HG02571 (cell line): ENCODE measurements around the gene MUC3A.
"Not testable (repeated sequence)": the region's sequence is repeated elsewhere in the genome, so short reads cannot be mapped to it uniquely, and the experiment has no call there.

Experiments used
- ATAC-seq: cut with Tn5 transposase; IDR thresholded peaks from one replicate; pipeline ENCODE4 v1.9.1; 2021; ENCODE audit warnings: mild to moderate bottlenecking, moderate library complexity; ENCODE audit not compliant: unreplicated experiment

Gene MUC3A, protein sequence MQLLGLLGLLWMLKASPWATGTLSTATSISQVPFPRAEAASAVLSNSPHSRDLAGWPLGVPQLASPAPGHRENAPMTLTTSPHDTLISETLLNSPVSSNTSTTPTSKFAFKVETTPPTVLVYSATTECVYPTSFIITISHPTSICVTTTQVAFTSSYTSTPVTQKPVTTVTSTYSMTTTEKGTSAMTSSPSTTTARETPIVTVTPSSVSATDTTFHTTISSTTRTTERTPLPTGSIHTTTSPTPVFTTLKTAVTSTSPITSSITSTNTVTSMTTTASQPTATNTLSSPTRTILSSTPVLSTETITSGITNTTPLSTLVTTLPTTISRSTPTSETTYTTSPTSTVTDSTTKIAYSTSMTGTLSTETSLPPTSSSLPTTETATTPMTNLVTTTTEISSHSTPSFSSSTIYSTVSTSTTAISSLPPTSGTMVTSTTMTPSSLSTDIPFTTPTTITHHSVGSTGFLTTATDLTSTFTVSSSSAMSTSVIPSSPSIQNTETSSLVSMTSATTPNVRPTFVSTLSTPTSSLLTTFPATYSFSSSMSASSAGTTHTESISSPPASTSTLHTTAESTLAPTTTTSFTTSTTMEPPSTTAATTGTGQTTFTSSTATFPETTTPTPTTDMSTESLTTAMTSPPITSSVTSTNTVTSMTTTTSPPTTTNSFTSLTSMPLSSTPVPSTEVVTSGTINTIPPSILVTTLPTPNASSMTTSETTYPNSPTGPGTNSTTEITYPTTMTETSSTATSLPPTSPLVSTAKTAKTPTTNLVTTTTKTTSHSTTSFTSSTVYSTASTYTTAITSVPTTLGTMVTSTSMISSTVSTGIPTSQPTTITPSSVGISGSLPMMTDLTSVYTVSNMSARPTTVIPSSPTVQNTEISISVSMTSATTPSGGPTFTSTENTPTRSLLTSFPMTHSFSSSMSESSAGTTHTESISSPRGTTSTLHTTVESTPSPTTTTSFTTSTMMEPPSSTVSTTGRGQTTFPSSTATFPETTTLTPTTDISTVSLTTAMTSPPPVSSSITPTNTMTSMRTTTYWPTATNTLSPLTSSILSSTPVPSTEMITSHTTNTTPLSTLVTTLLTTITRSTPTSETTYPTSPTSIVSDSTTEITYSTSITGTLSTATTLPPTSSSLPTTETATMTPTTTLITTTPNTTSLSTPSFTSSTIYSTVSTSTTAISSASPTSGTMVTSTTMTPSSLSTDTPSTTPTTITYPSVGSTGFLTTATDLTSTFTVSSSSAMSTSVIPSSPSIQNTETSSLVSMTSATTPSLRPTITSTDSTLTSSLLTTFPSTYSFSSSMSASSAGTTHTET (N-terminal part only)

DNA sequence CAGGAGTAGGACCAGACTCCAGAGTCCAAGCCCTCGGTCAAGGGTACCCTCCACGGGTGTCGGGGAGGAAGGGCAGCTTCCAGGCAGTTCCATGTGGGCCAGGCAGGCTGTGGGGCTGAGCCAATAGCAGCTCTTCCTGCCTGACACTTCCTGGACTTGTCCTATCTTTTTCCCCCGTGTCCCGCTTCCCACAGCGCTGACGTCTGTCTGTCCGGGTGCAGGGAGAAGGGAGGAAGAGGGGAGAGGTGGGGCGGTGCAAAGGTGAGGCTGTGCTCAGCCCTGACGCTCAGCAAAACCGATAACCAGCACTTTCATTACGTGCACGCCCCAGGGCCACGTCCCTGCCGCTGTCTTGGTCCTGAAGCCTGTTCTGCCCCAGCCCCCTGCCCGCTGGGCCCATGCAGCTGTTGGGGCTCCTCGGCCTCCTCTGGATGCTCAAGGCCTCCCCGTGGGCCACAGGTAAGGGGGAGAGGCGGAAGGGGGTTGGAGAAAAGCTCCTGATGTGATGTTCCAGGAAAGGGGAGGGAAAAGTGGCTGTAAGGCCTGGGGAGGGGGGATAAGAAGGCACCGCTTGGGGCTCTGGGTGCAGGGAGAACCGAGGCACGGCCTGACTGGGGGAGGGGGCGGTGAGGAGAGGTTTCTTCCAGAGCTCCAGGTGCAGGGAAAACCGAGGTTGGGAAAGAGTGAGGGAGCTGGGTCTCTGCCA, at the start of gene MUC3A:
MUC3A (plus strand) TSS at position 308 of the 706 bp plus-strand sequence; CDS start at position 399, 91 bp downstream.
- no peak for ATAC-seq

DNA sequence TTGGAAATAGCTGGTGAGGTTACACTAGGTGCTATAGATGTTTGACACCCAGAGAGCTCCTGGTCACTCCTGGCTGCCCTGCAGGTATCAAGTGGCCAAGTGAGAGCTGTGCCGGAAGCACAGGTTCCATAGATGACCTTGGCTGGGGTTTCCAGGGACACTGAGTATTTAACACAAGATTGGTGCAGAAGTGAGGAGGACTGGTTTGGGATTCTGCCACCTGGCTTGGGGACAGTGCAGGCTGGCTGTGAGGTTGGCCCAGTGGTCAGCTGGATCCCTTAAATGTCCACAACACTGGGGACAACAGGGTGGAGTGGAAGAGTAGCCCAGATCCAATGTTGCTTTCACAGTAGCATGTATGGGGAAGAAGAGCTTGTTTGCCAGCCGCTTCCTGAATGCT, 48.4 kb upstream of the MUC3A start:
- ATAC-seq: no peak

DNA sequence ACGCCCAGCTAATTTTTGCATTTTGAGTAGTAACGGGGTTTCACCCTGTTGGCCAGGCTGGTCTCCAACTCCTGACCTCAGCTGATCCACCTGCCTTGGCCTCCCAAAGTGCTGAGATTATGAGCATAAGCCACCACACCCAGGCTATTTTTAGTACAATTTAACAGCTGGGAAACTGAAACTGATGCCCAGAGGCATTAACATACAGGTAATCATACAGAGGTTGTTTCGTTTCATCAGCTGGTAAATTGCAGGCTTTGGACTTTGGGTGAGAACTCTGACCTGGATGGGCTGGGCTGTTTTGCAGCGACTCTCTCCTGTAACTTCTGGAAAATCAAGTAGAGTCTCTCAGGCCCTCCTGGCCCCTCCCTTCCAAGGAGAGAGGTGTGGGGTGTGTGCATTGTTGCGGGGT, 47.4 kb upstream of the MUC3A start:
- no peak for ATAC-seq

DNA sequence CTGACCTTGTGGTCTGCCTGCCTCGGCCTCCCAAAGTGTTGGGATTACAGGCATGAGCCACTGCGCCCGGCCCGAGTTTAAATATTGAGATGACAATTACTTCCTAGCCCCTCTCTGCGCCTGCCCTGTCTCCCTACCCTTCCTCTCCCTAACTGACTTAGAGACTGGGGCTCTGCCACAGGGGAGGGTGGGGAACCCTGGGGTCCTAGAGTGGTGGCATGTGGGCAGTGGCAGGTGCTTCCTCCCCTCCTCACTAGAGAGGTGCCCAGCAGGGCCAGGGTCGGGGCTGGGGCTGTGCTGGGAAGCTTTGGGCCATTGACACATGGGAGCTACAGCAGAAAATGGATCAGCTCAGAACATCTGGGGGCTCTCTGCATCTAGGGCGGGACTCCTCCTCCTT, 46.7 kb upstream of the MUC3A start:
- ATAC-seq: no peak

DNA sequence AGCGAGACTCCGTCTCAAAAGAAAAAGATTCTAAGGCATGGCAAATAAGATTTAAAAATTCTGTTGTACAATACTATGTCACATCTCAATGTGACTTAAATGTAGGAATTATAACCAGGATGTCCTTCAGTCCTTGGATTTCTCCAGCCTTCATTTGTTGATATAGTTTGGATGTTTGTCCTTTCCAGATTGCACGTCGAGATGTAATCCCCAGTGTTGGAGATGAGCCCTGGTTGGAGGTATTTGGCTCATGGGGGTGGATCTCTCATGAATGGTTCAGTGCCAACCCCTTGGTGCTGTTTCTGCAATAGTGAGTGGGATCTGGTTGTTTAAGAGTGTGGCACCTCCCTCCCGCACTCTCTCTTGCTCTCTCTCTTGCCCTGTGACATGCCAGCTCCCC, 40.8 kb upstream of the MUC3A start:
- ATAC-seq: no peak

DNA sequence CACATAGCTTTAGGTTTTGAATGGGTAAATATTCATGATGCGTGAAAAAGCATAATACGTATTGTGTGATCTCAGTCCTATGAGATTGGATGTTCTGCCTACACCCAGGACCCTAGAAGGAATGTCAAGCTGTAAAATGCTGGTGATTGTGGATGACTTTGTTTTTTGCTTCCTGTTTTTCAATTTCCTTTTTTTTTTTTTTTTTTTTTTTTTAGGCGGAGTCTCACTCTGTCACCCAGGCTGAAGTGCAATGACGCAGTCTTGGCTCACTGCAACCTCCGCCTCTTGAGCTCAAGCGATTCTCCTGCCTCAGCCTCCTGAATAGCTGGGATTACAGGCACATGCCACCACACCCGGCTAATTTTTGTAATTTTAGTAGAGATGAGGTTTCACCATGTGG, 38.9 kb upstream of the MUC3A start:
- not testable (repeated sequence) for ATAC-seq

DNA sequence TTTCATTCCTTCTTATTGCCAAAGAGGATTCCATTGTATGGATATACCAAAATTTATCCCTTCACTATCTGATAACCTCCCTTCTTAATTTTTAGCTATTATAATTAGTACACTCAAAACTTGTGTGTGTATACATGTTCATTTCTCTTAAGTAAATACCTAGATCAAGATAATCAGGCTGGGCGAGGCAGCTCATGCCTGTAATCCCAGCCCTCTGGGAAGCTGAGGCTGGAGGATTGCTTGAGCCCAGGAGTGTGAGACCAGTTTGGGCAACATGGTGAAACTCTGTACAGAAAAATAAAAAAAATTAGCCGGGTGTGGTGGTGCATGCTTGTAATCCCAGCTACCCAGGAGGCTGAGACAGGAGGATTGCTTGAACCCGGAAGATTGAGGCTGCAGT, 37.9 kb upstream of the MUC3A start:
- ATAC-seq: no peak

DNA sequence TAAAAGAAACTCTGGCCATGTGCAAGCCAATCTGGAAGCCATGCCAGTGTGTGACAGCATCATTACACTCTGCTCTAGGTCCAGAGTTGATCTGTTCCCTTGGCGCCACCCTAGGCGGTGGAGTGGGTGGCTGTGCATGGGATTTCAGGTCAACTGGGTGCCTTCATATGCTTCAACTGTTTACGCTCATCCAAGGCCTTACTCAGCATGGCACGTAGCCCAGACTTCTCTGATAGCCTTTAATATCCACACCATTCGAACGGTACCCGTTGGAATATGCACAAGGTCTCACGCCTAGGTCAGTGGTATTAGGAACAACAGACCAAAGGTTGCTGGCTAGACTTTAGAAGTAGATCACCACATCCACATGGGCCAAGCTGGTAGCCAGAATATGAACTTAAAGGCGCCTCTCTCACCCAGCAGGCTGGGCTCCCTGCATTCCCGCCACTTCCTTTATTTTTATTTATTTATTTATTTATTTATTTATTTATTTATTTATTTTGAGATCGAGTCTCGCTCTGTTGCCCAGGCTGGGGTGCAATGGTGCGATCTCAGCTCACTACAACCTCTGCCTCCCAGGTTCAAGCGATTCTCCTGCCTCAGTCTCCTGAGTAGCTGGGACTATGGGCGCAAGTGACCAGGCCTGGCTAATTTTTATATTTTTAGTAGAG, 35.0 kb upstream of the MUC3A start:
- ATAC-seq: no peak

DNA sequence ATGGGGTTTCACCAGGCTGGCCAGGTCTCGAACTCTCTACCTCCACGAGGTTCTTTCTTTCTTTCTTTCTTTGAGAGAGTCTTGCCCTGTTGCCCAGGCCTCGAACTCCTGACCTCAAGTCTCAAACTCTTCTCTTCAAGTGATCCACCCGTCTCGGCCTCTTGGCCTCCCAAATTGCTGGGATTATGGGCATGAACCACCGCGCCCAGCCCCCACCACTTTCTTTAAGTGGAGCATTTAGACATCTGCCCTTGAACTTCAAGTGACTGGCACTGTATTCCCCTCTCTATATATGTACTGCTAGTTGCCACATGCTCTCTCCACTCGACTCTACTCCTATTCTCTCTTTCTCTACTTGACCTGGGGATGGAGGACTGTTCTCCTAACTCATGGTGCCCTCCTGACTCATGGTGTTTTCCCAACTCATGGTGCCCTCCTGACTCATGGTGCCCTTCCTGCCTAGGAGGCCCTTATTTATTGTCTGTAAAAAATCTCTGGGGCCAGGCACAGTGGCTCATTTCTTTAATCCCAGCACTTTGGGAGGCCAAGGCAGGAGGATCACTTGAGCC, 34.4 kb upstream of the MUC3A start:
- no peak for ATAC-seq

DNA sequence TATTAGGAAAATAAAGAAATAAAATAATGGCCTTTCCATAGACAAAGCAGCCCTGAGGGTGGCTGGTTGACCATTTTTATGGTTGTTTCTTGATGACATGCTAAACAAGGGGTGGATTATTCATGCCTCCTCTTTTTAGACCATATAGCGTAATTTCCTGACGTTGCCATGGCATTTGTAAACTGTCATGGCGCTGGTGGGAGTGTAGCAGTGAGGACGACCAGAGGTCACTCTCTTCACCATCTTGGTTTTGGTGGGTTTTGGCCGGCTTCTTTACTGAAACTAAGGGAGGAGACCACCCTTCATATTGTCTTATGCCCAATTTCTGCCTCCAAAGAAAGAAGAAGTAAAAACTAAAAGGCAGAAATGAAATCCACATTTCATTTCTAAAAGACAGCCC, 30.0 kb upstream of the MUC3A start:
- not testable (repeated sequence) for ATAC-seq

DNA sequence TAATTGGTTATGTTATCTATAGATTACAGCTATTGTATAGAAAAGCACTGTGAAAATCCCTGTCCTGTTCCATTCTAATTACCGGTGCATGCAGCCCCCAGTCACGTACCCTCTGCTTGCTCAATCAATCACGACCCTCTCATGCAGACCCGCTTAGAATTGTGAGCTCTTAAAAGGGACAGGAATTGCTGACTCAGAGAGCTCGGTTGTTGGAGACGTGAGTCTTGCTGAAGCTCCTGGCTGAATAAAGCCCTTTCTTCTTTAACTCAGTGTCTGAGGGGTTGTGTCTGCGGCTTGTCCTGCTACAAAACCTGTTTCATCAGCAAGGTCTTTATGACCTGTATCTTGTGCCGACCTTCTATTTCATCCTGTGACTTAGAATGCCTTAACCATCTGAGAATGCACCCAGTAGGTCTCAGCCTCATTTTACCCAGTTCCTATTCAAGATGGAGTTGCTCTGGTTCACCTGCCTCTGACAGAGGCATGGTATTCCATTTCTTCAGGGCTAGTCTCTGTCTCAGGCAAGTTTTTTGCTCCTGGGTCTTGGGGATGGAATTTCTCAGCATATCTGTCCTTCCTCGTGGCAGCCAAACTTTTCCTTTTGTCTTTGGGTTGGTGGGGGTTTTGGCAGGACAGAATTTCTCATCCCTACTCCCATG, 29.4 kb upstream of the MUC3A start:
- ATAC-seq: not testable (repeated sequence)

DNA sequence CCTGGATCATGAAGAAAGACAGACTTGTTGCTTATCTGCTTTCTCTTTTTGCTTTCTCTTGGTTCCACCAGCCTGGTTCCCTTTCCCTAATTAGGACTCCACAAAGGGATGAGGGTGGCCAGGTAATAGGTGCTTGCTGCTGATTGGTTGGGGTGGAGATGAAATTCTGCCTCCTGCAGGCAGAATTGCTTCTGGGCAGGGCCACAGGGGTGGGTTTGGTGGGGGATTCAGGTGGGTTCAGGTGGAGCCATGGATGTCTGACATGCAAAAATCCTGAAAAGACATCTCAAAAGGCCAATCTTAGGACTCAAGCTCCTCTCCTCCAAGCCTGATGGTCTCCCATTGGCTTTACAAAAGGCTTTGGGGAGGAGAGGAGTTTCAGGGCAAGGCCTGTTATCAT, 28.3 kb upstream of the MUC3A start:
- ATAC-seq: no peak

DNA sequence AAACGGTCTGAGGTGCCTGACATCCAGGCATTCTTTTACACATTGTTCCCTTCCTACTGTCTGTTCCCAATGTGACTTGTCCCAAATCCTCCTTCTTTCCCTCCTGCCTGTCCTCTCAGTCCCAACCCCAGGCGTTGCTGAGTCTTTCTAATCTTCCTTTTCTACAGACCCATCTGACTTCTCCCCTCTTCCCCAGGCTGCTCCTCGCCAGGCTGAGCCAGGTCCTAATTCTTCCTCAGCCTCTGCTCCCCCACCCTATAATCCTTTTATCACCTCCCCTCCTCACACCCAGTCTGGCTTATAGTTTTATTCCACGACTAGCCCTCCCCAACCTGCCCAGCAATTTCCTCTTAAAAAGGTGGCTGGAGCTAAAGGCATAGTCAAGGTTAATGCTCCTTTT, 25.7 kb upstream of the MUC3A start:
- not testable (repeated sequence) for ATAC-seq

DNA sequence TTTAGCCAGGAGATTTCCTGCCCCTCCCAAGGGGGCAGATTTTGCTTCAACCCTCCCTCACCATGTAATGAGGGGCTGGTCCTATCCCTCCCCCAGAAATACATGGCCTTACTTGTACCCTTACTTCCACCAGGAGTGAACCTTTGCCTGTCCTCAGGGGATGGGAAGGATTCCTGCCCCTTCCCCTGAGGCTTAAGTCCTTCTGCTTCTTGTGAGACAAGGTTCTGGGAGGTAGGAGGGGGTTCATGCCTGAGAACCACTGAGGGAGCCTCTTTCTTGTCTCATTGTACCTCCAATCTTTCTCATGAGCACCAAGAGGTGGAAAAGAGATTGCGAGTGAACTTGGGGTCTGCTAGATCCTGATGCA, 19.5 kb upstream of the MUC3A start:
- ATAC-seq: no peak

DNA sequence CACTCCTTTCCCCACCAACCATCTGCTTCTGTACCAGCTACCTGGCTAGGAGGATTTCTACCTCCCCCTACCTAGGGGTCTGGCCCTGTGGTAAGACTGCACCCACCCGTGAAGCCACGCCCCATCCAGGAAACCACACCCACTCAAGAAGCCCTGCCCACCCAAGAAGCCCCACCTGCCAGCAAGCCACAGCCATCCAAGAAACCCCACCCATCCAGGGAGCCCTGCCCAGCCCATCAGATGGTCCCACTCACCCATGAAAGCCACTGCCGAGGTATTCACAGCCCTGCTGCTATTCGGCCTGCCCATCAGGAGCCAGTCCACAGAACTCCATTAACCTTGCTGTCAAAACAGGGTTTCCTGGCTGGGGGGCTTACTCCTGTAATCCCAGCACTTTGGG, 15.6 kb upstream of the MUC3A start:
- ATAC-seq: no peak

DNA sequence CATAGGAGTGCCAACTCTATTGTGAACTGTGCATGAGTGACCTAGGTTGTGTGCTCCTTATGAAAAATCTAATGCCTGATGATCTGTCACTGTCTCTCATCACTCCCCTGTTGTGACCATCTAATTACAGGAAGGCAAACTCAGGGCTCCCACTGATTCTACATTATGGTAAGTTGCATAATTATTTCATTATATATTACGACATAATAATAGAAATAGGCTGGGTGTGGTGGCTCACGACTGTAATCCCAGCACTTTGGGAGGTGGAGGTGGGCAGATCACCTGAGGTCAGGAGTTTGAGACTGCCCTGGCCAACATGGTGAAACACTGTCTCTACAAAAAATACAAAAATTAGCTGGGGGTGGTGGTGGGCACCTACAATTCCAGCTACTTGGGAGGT, 14.0 kb upstream of the MUC3A start:
- not testable (repeated sequence) for ATAC-seq

DNA sequence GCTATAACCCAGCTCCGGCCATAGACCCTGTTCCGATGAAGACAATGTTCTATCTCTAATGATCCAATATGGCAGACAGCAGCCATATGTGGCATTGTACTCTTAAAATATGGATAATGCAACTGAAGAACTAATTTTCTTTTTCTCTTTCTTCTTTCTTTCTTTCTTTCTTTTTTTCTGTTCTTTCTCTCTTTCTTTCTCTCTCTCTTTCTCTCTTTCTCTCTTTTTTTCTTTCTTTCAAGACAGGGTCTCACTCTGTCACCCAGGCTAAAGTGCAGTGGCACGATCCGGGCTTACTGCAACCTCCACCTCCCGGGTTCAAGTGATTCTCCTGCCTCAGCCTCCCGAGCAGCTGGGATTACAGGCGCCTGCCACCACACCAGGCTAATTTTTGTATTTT, 13.2 kb upstream of the MUC3A start:
- ATAC-seq: not testable (repeated sequence)

DNA sequence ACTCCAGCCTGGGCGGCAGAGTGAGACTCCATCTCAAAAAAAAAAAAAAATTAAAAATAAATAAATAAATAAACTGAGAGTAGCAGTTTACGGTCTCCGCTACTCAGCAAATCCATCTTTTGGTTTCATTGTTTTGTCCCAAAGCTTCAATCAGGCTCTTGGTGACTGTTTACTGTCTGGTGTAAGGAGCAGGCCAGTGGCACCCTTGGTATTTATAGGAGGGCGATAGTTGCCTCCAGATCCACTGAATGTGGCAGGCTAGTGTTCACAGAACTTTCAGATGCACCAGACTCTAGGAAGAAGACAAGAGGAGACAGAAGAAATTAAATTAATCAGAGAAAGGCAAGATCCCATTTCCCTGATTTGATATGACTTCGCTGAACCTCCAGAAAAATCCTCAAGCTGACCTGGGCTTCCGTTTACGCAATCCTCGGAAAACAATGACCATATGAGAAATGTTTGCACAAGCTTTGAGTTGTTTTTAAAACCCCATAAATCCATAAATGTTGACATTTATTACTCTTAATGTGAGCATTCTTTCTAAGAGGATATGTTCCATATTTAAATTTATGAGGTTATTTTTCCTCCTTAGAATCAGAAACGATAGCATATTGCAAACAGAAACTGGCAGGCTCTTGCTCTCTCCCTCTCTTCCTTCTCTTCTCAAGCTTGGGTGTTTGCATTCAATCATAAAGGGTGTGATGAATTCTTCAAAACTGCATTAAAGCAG, 7.1 kb upstream of the MUC3A start:
- no peak for ATAC-seq
